ENCODE data around the gene NFAT5.

NFAT5 gene

GRCh38 chr16:69744363-69745231 is 178.8 kb downstream of the NFAT5 start:
- no peak for DNase-seq

GRCh38 chr16:69745232-69745612 is 179.5 kb downstream of the NFAT5 start:
- no peak for DNase-seq

GRCh38 chr16:69745959-69746358 is 180.2 kb downstream of the NFAT5 start:
- DNase-seq = no peak

- DNase-seq = no peak
These were observed 181.3 kb downstream of the NFAT5 start for GRCh38 chr16:69747115-69747514.

- DNase-seq = no peak
These were observed 183.1 kb downstream of the NFAT5 start for GRCh38 chr16:69748694-69749345.

- DNase-seq = no peak
These were observed 188.3 kb downstream of the NFAT5 start for GRCh38 chr16:69754143-69754468.

Data from stimulated activated CD4-positive, alpha-beta T cell treated with anti-CD3 and anti-CD28 coated beads, Interleukin-15, amount 100 ng/mL, for 24 hours (primary cell).